ENCODE measurements around the gene ITPRID1.

ITPRID1 gene

DNA sequence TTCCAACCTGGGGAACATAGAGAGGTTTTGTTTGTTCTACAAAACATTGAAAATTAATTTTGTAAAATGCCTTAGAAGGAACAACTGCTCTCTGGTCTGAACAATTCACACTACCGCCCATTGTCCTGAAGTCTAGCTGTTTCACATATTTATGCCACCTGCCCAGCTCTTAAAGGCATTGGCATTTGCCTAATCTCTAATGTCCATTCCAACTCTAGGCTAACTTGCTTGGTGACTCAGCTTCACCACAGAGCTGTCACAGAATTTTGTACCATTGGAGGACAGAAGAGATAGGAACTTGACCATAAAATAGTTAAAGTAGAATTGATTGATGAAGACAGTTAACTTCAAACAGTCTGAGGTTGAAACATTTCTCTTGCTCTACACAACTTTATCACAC lies 119.6 kb downstream of the ITPRID1 start:
- no peak for TF ChIP-seq ZFX (IDR thresholded peaks at IDR 0.05; ENCODE audit: borderline replicate concordance)
- TF ChIP-seq, protein P1, sequence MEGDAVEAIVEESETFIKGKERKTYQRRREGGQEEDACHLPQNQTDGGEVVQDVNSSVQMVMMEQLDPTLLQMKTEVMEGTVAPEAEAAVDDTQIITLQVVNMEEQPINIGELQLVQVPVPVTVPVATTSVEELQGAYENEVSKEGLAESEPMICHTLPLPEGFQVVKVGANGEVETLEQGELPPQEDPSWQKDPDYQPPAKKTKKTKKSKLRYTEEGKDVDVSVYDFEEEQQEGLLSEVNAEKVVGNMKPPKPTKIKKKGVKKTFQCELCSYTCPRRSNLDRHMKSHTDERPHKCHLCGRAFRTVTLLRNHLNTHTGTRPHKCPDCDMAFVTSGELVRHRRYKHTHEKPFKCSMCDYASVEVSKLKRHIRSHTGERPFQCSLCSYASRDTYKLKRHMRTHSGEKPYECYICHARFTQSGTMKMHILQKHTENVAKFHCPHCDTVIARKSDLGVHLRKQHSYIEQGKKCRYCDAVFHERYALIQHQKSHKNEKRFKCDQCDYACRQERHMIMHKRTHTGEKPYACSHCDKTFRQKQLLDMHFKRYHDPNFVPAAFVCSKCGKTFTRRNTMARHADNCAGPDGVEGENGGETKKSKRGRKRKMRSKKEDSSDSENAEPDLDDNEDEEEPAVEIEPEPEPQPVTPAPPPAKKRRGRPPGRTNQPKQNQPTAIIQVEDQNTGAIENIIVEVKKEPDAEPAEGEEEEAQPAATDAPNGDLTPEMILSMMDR (IDR thresholded peaks at IDR 0.05): no peak
- no peak overlapping the region for H3K27ac ChIP-seq

GRCh38 chr7:31633894-31634494 lies 120.1 kb downstream of the ITPRID1 start:
- TF ChIP-seq, protein P1 (IDR thresholded peaks at IDR 0.05): peak; percentile 88
- no peak for TF ChIP-seq ZFX (IDR thresholded peaks at IDR 0.05; ENCODE audit: borderline replicate concordance)

GRCh38 chr7:31640381-31640780 lies 126.5 kb downstream of the ITPRID1 start:
- H3K27ac ChIP-seq: no peak overlapping the region
- TF ChIP-seq, protein P1 (IDR thresholded peaks at IDR 0.05): no peak
- TF ChIP-seq ZFX (IDR thresholded peaks at IDR 0.05; ENCODE audit: borderline replicate concordance): no peak

More at GRCh38 chr7:31633894-31634494, 120.1 kb downstream of the ITPRID1 start:
- no peak overlapping the region for H3K27ac ChIP-seq

DNA sequence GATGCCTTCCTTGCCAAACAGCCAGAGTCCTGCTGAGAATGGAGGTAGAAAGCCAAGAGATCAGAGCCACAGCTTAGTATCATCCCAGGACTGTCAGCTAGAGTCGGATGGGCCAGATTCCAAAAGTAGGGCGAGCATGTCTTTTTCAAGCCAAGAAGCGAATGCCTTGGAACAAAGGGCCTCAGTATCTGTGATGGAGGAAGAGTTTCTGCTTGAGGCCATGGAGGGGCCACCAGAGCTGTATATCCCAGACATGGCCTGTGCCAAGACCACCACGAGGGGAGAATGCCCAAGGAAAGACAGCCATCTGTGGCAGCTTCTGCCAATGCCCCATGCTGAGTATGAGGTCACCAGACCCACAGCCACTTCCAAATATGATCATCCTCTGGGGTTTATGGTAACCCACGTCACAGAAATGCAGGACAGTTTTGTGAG lies 128.8 kb downstream of the ITPRID1 start:
- no peak overlapping the region for H3K27ac ChIP-seq
- TF ChIP-seq, protein P1 (IDR thresholded peaks at IDR 0.05): no peak
- TF ChIP-seq ZFX (IDR thresholded peaks at IDR 0.05; ENCODE audit: borderline replicate concordance): no peak

GRCh38 chr7:31646942-31647341 lies 133.1 kb downstream of the ITPRID1 start:
- no peak overlapping the region for H3K27ac ChIP-seq
- TF ChIP-seq ZFX (IDR thresholded peaks at IDR 0.05; ENCODE audit: borderline replicate concordance): no peak

GRCh38 chr7:31647511-31647910 lies 133.6 kb downstream of the ITPRID1 start:
- no peak overlapping the region for H3K27ac ChIP-seq
- no peak for TF ChIP-seq ZFX (IDR thresholded peaks at IDR 0.05; ENCODE audit: borderline replicate concordance)
- TF ChIP-seq, protein P1 (IDR thresholded peaks at IDR 0.05): no peak

DNA sequence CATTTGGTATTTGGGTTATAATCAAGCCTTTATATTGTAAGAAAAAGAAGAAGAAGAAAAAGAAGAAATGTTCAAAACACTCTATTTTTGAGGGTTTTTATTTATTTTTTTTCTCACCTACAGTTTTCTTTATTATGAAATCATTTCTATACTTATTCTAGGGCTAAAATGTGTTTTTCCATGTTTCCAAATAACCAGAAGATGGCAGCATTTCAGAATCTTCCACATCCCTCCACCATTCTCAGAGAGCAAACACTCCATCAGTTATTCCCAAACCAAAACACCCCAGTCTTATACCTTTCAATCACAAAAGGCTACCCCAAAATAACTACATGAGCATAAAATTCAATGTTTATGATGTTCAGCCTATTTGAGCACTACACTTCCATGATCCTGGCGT lies 134.4 kb downstream of the ITPRID1 start:
- no peak overlapping the region for H3K27ac ChIP-seq
- no peak for TF ChIP-seq ZFX (IDR thresholded peaks at IDR 0.05; ENCODE audit: borderline replicate concordance)
- TF ChIP-seq, protein P1 (IDR thresholded peaks at IDR 0.05): no peak

DNA sequence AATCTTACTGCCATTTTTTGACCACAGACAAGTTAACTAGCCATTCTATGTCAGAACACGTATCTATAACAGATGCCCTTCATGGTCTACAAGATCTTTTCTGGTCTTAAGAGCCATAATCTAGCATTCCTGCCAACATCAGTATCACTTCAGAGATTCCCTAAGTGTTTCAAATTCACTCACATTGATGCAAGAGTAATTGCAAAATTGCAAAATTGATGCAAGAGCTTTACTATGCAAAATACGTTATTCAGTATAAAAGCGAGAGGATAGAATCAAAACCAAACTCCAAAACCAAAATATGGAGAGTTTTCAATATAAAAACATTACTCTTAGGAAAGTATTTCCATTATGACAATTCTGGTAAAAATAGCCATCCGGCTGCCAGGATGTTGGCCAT lies 135.0 kb downstream of the ITPRID1 start:
- no peak overlapping the region for H3K27ac ChIP-seq
- no peak for TF ChIP-seq ZFX (IDR thresholded peaks at IDR 0.05; ENCODE audit: borderline replicate concordance)
- TF ChIP-seq, protein P1 (IDR thresholded peaks at IDR 0.05): no peak
